Suppressor macrophage (primary cell): Measurements from ENCODE around the gene PRAMEF26.
"Not testable (repeated sequence)": the region's sequence is repeated elsewhere in the genome, so short reads cannot be mapped to it uniquely, and the experiment has no call there.

Experiments used
- DNase-seq, 4 experiments: peaks; one replicate each; pipeline ENCODE4 v3.0.0-alpha.2; 2020 to 2022
- total RNA-seq, 17 experiments: gene quantifications; one replicate each; lab custom pipeline; 2026; ENCODE audit warnings: mixed read lengths in 6 of 17, inconsistent platforms in 3 of 17; lab: John Stamatoyannopoulos, UW

The PRAMEF26 gene
- 0 to 0.11 (median 0) reads per million in 17 experiments for total RNA-seq

GRCh38 chr1:13155909-13156308 lies at the start of gene PRAMEF26:
PRAMEF26 (minus strand) TSS chr1:13156009; CDS start chr1:13153095, 2,914 bp downstream.
- DNase-seq: not testable (repeated sequence)

GRCh38 chr1:13201309-13201708 lies 45.5 kb upstream of the PRAMEF26 start, which contains the start of gene PRAMEF13:
PRAMEF13 (minus strand) TSS chr1:13201409; CDS start chr1:13199589, 1,820 bp downstream.
- DNase-seq: not testable (repeated sequence)

GRCh38 chr1:13171548-13171947 lies 15.7 kb upstream of the PRAMEF26 start, which contains the start of gene PRAMEF9:
PRAMEF9 (plus strand) TSS chr1:13171848; CDS start chr1:13175281, 3,433 bp downstream.
- not testable (repeated sequence) for DNase-seq

GRCh38 chr1:13165531-13165930 lies 9.7 kb upstream of the PRAMEF26 start, which contains the start of gene HNRNPCL4:
HNRNPCL4 (minus strand) TSS chr1:13165631; CDS start chr1:13165467, 164 bp downstream.
- DNase-seq: not testable (repeated sequence)

- DNase-seq: not testable (repeated sequence)
Observed at GRCh38 chr1:13116754-13117153, 39.1 kb downstream of the PRAMEF26 start, which contains the start of gene HNRNPCL2. HNRNPCL2 (minus strand) TSS chr1:13116854; CDS start chr1:13116400, 454 bp downstream.
